ENCODE measurements around the gene LRRFIP1. TPM values are rescaled to one million over a fixed set of nuclear protein-coding genes. Genes with fewer than 3 reads are reported as not detected.
A peak's percentile ranks its signal among the peaks of the same experiment; 100 is the strongest.

The LRRFIP1 gene
- total and polyA plus RNA-seq, 2 of the 13 experiments (the other 11 are each of a cell fraction or from before 2014, with no cell fraction given), result 15.9 to 40.5 TPM

- TF ChIP-seq HIC2 (CRISPR knock-in tag; IDR thresholded peaks at IDR 0.05; ENCODE audit: low read depth), result 0 out of 2 replicates have a peak, but pooled peaks have one; percentile 4
- TF ChIP-seq NAIF1 (CRISPR knock-in tag; IDR thresholded peaks at IDR 0.05; ENCODE audit: borderline replicate concordance), result no peak
- TF ChIP-seq CENPBD1 (CRISPR knock-in tag; IDR thresholded peaks at IDR 0.05; ENCODE audit: borderline replicate concordance, low read depth), result no peak
- TF ChIP-seq, protein P1, sequence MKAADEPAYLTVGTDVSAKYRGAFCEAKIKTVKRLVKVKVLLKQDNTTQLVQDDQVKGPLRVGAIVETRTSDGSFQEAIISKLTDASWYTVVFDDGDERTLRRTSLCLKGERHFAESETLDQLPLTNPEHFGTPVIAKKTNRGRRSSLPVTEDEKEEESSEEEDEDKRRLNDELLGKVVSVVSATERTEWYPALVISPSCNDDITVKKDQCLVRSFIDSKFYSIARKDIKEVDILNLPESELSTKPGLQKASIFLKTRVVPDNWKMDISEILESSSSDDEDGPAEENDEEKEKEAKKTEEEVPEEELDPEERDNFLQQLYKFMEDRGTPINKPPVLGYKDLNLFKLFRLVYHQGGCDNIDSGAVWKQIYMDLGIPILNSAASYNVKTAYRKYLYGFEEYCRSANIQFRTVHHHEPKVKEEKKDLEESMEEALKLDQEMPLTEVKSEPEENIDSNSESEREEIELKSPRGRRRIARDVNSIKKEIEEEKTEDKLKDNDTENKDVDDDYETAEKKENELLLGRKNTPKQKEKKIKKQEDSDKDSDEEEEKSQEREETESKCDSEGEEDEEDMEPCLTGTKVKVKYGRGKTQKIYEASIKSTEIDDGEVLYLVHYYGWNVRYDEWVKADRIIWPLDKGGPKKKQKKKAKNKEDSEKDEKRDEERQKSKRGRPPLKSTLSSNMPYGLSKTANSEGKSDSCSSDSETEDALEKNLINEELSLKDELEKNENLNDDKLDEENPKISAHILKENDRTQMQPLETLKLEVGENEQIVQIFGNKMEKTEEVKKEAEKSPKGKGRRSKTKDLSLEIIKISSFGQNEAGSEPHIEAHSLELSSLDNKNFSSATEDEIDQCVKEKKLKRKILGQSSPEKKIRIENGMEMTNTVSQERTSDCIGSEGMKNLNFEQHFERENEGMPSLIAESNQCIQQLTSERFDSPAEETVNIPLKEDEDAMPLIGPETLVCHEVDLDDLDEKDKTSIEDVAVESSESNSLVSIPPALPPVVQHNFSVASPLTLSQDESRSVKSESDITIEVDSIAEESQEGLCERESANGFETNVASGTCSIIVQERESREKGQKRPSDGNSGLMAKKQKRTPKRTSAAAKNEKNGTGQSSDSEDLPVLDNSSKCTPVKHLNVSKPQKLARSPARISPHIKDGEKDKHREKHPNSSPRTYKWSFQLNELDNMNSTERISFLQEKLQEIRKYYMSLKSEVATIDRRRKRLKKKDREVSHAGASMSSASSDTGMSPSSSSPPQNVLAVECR (CRISPR knock-in tag; IDR thresholded peaks at IDR 0.05; ENCODE audit: borderline replicate concordance), result peak; percentile 22; the same call in 1 of the 2 replicates
- peak; percentile 29; the same call in 1 of the 2 replicates for TF ChIP-seq NFE2L2 (IDR thresholded peaks at IDR 0.05; ENCODE audit: low read length)
- no peak for TF ChIP-seq TCF12 (IDR thresholded peaks at IDR 0.05)
- no peak for TF ChIP-seq TCF12 (CRISPR knock-in tag; IDR thresholded peaks at IDR 0.05)
- no peak for TF ChIP-seq MTA1 (CRISPR knock-in tag; IDR thresholded peaks at IDR 0.05; ENCODE audit: borderline replicate concordance)
- TF ChIP-seq ZNF775 (CRISPR knock-in tag; IDR thresholded peaks at IDR 0.05; ENCODE audit: borderline replicate concordance), result no peak
- no peak for TF ChIP-seq CREM (IDR thresholded peaks at IDR 0.05)
- TF ChIP-seq CREM (CRISPR knock-in tag; IDR thresholded peaks at IDR 0.05), result no peak
- TF ChIP-seq, protein P2, sequence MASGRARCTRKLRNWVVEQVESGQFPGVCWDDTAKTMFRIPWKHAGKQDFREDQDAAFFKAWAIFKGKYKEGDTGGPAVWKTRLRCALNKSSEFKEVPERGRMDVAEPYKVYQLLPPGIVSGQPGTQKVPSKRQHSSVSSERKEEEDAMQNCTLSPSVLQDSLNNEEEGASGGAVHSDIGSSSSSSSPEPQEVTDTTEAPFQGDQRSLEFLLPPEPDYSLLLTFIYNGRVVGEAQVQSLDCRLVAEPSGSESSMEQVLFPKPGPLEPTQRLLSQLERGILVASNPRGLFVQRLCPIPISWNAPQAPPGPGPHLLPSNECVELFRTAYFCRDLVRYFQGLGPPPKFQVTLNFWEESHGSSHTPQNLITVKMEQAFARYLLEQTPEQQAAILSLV (CRISPR knock-in tag; IDR thresholded peaks at IDR 0.05; ENCODE audit: borderline replicate concordance), result no peak
- TF ChIP-seq, protein P3, sequence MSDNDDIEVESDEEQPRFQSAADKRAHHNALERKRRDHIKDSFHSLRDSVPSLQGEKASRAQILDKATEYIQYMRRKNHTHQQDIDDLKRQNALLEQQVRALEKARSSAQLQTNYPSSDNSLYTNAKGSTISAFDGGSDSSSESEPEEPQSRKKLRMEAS (IDR thresholded peaks at IDR 0.05), result no peak; the same call in 1 of the 2 replicates
- TF ChIP-seq GPN1 (CRISPR knock-in tag; IDR thresholded peaks at IDR 0.05; ENCODE audit: borderline replicate concordance), result no peak
Observed at GRCh38 chr2:237731663-237732062, 104.3 kb downstream of the LRRFIP1 start (continued).

Data from HepG2 (cell line).